ENCODE measurements around the gene CIDEB.

Gene CIDEB

GRCh38 chr14:24269910-24270536, 37.8 kb downstream of the CIDEB start:
- H3K79me2 ChIP-seq (ENCODE audit: insufficient read depth, low read length): peaks cover 6% of the 10 kb centered on the region; the same call in 1 of the 2 replicates
- no peaks in the 10 kb centered on the region for H3K9me3 ChIP-seq (ENCODE audit: insufficient read depth, low read length, severe bottlenecking)
- no peak for DNase-seq
- H2AFZ ChIP-seq (ENCODE audit: low read depth, low read length): no peak overlapping the region; the same call in 1 of the 2 replicates
- peaks cover 27% of the 10 kb centered on the region for H3K4me1 ChIP-seq (ENCODE audit: insufficient read depth, low read length)
- ATAC-seq (ENCODE audit: insufficient read depth, low read depth): no peak
- no peaks in the 10 kb centered on the region for H4K20me1 ChIP-seq (ENCODE audit: insufficient read depth, low read length)
- H3K27me3 ChIP-seq (ENCODE audit: insufficient read depth, low read length, poor library complexity): no peaks in the 10 kb centered on the region
- peak overlapping the region in 1 of 2 experiments; percentile 78; a peak in 1 of 4 replicates for H3K4me3 ChIP-seq (ENCODE audit: low read depth in 1 of 2, low read length in 2 of 2)
- TF ChIP-seq CTCF (IDR thresholded peaks at IDR 0.05; ENCODE audit: borderline replicate concordance, extremely low read depth, low read length, poor library complexity, severe bottlenecking): no peak
- TF ChIP-seq EZH2 (IDR thresholded peaks at IDR 0.05; ENCODE audit: borderline replicate concordance, low read depth, low read length, severe bottlenecking): no peak
- 0 out of 2 replicates have a peak overlapping the region, but pooled peaks have one; percentile 95 for H3K27ac ChIP-seq (ENCODE audit: low read length)
- no peak overlapping the region for H3K9ac ChIP-seq (ENCODE audit: low read depth, low read length)
- peak overlapping the region; percentile 90 for H3K4me2 ChIP-seq (ENCODE audit: insufficient read depth, low read length)
- H3K36me3 ChIP-seq (ENCODE audit: insufficient read depth, low read length): peaks cover 14% of the 10 kb centered on the region; the same call in 1 of the 2 replicates

- Histone ChIP-seq H3K27me3 (ENCODE audit: insufficient read depth, low read length, poor library complexity) (no peaks in the 10 kb centered on the region), H4K20me1 (ENCODE audit: insufficient read depth, low read length) (no peaks in the 10 kb centered on the region), H2AFZ (ENCODE audit: low read depth, low read length) (no peak overlapping the region), H3K79me2 (ENCODE audit: insufficient read depth, low read length) (peaks cover 6% of the 10 kb centered on the region; the same call in 1 of the 2 replicates), H3K4me2 (ENCODE audit: insufficient read depth, low read length) (no peak overlapping the region), H3K27ac (ENCODE audit: low read length) (no peak overlapping the region), H3K4me3 (ENCODE audit: low read depth in 1 of 2, low read length in 2 of 2) (no peak overlapping the region), H3K4me1 (ENCODE audit: insufficient read depth, low read length) (peaks cover 27% of the 10 kb centered on the region), H3K9ac (ENCODE audit: low read depth, low read length) (no peak overlapping the region), H3K36me3 (ENCODE audit: insufficient read depth, low read length) (peaks cover 14% of the 10 kb centered on the region; the same call in 1 of the 2 replicates), H3K9me3 (ENCODE audit: insufficient read depth, low read length, severe bottlenecking) (no peaks in the 10 kb centered on the region)
- TF ChIP-seq CTCF (IDR thresholded peaks at IDR 0.05; ENCODE audit: borderline replicate concordance, extremely low read depth, low read length, poor library complexity, severe bottlenecking) (no peak), EZH2 (IDR thresholded peaks at IDR 0.05; ENCODE audit: borderline replicate concordance, low read depth, low read length, severe bottlenecking) (no peak)
- DNase-seq (no peak), ATAC-seq (ENCODE audit: insufficient read depth, low read depth) (no peak)
Observed at GRCh38 chr14:24269368-24269767, 38.4 kb downstream of the CIDEB start.

- Histone ChIP-seq H4K20me1 (ENCODE audit: insufficient read depth, low read length) (no peaks in the 10 kb centered on the region), H3K27me3 (ENCODE audit: insufficient read depth, low read length, poor library complexity) (no peaks in the 10 kb centered on the region), H3K9me3 (ENCODE audit: insufficient read depth, low read length, severe bottlenecking) (no peaks in the 10 kb centered on the region), H3K4me3 (ENCODE audit: low read depth in 1 of 2, low read length in 2 of 2) (no peak overlapping the region), H3K36me3 (ENCODE audit: insufficient read depth, low read length) (peaks cover 14% of the 10 kb centered on the region; the same call in 1 of the 2 replicates), H3K4me1 (ENCODE audit: insufficient read depth, low read length) (peaks cover 27% of the 10 kb centered on the region), H2AFZ (ENCODE audit: low read depth, low read length) (no peak overlapping the region), H3K27ac (ENCODE audit: low read length) (no peak overlapping the region), H3K79me2 (ENCODE audit: insufficient read depth, low read length) (peaks cover 6% of the 10 kb centered on the region; the same call in 1 of the 2 replicates), H3K4me2 (ENCODE audit: insufficient read depth, low read length) (no peak overlapping the region), H3K9ac (ENCODE audit: low read depth, low read length) (no peak overlapping the region)
- ATAC-seq (ENCODE audit: insufficient read depth, low read depth) (no peak), DNase-seq (no peak)
- TF ChIP-seq CTCF (IDR thresholded peaks at IDR 0.05; ENCODE audit: borderline replicate concordance, extremely low read depth, low read length, poor library complexity, severe bottlenecking) (no peak), EZH2 (IDR thresholded peaks at IDR 0.05; ENCODE audit: borderline replicate concordance, low read depth, low read length, severe bottlenecking) (no peak)
Observed at GRCh38 chr14:24268225-24268624, 39.6 kb downstream of the CIDEB start.
